NCI-H345 (cell line): ENCODE results near the gene CERKL.
A peak's percentile ranks its signal among the peaks of the same experiment; 100 is the strongest.

Source experiments
- DNase-seq: peaks from one replicate; lab custom pipeline; 2025; lab: John Stamatoyannopoulos, UW

The CERKL gene

DNA sequence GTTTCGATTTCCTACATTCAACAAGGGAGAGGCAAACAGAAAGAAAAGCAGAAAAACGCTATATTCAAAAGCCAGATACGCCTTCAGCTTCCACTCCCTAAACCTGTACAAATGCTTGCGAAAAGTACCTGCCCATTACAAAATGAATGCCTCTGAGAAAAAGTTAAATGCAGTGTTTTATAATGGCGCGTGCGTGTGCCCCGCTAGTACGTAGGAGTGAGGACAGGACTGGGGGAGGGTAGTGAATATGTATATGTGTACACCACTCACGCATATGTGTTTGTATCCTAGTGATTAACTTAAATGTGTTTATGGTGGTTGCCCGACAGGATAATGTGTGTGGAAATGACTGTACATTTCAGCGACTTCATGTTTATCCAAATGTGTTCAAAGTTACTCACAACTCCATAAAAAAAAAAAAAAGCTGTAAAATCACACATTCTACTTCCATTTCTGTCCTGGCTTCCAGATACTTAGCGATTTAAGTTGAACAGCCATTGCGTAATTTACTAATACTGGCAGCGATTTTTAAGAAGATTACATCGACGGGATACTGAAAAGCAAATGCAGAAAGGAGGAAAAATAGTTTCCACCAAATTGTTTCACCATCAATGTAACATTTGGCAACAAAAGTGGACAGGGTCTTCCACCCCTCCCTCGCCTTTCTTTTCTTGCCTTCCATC, 22.1 kb upstream of the CERKL start:
- DNase-seq, result no peak

DNA sequence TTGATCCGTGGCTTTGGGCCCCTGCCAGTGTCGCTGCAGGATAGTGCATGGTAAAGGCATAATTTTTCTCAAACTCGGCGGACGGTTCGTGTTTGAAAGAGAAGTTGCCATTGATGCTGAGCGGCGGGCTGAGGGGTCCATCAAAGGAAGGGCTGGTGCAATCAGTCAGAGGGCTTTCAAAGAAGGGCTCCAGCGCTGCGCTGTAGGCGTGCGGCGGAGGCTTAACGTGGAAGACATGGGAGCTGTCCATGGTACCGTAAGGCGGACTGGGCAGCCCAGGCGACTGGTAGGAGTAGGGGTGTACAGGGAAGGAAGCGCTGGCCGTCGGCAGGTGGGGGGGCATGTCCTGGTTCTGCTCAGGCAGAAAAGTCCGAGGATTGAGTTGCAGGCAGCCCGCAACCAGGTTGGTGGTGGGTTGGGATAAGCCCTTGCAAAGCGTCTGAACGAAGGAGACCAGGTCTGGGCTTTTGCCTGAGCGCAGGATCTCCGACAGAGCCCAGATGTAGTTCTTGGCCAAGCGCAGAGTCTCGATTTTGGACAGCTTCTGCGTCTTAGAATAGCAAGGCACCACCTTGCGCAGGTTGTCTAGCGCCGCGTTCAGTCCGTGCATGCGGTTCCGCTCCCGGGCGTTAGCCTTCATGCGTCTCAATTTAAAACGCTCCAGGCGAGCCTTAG, 21.1 kb upstream of the CERKL start:
- no peak for DNase-seq

DNA sequence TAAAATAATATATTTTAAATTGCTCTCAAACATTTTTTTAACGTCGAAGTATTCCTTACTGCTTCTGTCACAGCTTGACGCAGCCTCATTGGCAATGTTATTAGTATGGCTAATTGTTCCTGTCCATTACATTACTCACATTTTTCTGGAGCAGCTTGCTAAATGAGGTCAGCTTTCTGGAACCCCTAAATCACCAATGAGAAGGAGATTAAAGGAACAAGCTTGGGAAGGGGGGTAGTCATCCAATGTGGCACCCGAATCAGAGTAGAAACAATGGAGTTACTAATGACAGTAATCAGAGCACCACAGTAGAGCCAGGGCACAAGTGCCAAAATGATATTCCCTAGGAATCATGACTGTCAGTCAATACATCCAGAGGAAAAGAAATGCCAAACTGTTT, 18.3 kb upstream of the CERKL start:
- DNase-seq, result no peak

DNA sequence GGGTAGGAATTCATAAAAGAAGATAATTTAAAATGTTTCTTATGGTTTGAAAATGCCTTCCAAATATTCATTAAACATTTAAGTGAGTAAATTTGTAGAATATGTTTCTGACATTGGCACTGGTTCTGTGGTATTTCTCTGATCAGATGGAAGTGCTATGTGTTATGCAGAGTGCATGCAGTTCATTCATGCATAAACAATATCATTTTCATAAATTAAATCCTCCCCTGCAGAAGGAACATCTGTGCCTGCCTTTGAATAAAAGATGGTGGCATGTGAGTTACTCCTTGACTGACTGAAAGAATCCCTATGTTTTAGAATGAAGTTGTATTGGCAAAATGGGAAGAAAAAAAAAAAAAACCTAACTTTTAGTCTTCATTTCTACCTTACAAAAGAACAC, 17.6 kb upstream of the CERKL start:
- no peak for DNase-seq

DNA sequence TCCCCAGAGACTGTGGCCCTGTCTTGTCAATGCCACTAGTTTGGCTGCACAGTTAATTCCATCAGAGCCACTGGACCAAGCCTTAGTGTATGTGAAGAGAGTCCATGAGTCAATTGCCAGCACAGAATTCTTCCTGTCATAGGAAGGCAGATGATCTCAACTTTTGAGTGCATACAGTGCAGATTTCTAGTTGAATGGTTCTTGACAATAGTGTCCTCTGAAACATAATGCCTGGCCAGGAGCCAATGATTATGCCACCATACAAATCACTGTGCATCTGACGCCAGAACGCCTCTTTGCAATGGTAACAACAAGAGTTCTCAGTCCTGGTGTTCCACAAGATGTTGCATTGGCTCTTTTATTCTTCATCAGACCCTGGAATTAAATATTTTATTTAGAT, 16.3 kb upstream of the CERKL start:
- peak; percentile 84 for DNase-seq

DNA sequence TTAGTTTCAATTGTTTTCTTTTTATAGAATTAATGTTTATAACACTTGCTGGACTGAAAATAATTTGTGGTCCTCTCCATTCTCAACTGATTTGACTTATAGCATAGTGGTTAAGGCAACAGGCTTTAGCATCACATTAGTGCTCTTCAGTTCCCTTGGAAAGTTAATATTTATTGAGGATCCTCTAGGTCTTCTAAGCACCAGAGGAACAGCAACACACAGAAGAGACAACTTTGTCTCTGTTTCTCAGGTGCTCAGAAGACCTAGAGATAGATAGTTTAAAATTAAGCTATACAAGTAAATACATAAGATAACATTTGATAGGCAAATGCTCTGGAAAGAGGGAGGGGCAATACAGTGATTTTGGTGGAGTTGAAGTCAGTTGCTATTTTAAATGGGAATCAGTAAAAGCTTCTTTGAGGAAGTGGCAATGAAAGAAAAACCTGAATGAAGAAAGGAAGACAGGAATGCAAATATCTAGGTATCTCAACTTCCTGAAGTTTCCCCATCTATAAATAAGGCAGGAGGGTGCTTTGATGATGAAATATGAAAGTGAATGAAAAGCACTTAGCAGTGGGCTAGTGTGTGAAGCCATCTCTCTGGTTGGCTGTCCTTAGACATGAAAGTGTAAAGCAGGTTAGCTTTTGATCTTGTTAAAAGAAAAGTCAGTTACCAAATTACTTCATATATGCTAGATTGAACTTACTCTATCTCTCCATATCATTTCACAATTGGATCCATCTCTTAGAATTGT, 15.5 kb upstream of the CERKL start:
- DNase-seq, result no peak

DNA sequence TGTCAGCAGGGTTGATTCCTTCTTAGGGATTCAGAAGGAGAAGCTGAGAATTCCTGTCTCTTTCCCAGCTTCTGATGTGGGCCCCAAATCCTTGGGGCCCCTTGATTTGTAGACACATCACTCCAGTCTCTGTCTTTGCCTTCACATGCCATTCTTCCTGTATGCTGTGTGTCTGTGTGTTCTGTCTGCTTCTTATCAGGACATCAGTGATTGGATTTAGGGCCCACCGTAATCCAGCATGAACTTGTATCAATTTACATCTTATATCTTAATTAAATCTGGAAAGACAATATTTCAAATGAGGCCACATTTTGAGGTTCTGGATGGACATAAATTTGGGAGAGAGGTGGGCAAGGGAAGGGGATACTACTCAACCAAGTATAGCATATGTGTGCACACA, 13.7 kb upstream of the CERKL start:
- no peak for DNase-seq

DNA sequence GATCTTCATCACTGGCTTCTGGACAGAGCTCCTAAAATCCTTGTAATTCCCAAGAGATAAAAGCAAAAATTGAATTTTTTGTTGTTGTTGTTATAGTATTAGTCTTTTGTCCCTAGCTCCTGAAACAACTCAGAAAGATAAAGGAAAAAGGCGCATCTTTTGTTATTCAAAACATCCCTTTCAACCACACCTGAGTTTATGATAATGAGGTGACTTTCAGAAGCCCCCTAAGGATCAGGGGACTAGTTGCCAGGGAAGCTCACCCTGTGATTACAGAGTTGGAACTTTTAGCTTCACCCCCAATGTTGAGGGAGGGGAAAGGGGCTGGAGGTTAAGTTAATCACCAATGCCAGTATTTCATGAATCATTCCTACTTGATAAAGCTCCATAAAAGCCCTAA, 10.3 kb upstream of the CERKL start:
- DNase-seq, result no peak

DNA sequence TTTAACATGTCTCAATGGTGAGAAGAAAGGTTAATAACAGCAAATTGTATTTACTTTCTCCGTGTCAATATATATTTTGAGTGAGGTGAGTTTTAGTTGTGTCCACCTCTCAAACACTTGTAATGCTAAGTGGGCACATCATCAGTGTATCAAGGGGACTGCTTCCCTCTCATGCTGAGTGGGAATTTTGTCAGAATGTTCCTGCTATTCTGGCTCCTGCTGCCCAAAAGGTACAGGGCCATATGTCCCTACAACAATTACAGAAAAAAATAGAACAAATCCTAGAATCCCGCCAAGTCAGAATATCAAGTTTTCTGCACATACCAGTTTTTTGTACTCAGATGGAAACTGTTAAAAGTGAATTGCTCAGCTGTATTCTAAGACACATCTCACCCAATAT, 5.4 kb upstream of the CERKL start:
- DNase-seq, result no peak

DNA sequence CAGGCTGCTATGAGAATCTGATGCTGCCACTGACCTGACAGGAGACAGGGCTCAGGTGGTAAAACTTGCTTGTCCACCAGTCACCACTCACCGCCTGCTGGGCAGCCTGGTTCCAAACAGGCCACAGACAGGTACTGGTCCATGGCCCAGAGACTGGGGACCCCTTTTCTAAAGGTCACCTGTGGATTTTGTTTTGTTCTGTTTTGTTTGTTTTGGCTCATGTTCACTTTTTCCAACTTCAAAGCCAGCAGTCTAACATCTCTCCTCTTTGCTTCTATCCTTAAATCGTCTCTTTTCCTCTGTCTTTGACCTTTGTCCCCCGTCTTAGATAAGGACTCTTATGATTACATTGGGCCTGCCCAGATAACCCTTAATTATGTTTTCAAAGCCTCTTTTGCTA, 3.3 kb upstream of the CERKL start:
- DNase-seq, result peak; percentile 27

DNA sequence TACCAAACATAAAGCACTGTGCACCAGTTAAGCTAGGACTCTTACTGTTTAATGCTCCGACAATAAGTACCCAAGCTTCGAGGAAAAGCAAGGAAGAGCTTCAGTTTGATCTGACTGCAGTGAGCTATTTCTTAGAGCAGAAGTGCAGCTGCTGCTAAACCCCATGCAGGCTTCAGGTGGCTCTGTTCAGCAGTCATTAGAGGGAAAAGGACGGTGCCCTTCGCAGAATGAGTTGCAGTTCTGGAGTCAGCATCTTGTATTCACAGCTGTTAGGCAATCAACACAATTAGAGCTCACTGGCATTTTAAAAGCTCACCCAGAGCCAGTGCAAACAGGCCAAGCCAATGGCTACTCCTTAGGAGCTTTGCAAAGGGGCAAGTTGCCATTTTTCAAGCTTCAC, 1.5 kb upstream of the CERKL start:
- no peak for DNase-seq

DNA sequence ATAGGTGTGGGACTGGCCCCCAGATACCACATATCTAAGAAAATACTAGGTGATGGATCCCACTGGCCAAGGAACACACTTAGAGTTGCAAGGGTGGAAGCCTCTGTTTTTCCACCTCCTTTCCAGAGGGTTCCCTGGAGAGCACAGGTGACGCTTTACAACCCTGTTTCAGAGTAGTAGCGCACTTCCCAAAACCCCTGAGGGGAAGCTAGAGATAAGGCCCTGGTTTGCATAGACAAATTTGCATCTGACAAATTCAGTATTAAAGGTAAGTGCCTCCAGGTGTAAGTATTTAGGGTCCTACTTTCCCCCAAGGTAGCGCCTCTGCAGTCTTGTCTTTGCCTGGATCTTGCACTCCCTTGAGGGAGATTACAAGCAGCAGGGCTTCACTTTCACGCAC, 474 bp upstream of the CERKL start:
- no peak for DNase-seq

DNA sequence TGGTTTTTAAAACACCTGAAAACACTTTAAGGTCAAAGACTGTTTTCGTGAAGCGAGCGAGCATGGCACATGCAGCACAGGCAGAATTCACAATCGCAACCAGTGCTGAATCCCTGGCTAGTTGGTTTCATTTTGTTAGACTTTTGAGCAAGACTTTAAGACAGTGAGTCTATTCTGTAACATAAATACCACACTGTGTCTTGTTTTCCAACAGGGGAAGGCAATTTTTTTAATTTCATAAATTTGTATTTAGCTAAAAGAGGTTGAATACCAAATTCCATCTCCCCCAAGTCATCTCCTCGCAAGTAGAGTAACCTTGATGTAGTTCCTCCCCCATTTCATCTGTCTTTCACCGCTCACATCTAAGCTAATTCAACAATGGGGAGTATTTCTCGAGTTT, 1.4 kb downstream of the CERKL start:
- DNase-seq, result no peak

DNA sequence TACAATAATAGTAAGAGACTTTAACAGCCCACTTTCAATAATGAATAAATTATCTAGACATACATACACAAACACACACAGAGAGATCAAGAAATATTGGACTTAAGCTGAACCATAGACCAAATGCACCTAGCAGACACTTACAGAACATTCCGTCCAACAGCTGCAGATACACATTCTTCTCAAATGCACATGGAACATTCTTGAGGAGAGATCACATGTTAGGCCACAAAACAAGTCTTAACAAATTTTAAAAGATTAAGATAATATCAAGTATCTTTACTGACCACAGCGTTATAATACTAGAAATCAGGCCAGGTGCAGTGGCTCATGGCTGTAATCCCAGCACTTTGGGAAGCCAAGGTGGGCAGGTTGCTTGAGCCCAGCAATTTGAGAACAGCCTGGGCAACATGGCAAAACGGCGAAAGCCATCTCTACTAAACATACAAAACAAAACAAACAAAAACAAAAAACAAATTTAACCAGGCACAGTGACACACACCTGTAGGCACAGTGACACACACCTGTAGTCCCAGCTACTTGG, 7.4 kb downstream of the CERKL start:
- DNase-seq, result no peak

DNA sequence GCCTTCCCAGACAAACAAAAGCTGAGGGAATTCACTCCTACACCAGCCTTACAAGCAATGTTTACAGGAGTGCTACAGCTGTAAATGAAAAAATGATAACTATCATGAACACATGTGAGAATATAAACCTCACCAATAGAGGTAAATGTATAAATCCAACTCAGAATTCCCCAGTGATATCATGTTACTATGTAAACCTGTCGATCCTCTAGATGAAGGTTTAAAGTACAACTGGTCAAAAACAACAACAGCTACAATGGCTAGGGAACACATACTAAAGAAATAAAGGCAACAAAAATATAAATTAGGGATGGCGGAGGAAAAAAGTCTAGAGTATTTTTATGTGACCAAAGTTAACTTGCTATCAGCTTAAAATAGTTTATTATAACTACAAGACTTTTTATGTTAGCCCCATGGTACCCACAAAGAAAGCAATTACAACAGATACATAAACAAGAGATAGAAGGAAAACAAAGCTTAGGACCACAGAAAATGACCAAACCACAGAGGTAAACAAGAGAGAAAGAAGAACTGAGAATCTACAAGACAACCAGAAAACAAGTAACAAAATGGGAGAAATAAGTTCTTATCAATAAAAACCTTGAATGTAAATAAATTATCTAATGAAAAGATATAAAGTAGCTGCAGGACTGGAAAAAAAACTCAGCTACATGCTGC, 8.3 kb downstream of the CERKL start:
- no peak for DNase-seq

DNA sequence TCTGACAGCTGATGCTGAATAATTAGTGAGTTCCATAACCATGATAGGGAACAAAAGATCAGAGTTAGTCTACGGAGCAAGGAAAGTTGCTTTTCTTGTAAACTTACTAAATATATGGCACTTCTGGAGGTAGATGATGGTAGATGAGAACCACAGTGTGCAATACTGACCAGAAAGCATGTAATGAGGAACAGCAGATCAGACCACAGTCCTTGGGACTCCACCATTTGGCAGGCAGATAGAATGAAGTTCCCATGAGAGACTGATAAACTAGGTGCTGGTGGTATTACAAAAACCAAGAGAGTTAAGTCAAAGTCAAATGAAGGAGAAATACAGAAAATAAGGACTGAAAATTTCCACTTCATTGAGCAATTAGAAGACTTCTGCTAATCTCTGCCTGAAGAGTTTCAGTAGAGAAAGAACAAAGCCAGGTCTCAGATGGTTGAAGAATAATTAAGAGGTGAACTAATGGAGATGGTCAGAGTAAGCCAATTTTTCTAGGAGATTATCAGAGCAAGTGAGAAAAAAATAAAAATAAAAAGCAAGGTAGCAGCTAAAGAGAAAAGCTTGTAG, 10.4 kb downstream of the CERKL start:
- DNase-seq, result no peak

DNA sequence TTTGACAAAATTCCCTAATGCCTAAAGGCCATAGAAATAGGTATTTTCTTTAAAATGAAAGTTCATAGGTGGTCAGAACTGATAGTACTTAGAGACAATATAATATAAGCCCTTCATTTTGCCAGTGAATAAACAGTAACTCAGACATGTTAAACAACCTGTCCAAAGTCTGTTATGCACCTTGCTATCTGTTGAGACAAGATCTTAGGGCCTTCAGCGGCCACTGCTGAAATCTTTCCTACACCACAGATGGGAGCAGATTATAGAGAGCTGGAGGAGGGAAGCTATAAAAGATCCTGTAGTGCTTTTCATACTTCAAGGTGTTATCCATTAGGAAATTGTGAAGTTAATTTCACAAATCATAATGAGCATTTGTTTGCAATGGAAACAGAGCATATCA, 13.8 kb downstream of the CERKL start:
- no peak for DNase-seq

DNA sequence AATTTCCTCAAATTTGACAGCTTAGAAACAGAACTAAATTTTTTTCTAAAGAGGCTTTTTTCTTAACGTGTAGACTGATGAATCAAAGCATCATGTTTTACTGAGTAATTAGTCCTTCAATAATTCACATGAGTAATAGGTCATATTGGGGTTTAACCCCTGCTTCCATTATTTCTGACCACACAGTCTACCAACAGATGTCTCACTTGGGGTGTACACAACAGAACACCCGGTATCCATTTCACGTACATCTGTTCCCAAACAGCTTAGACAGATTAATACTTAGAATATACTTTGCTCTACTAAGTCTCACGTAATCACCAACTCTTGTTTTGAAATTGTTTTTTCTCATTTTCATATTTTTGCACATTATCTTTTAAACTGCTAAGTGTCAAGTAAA, 14.8 kb downstream of the CERKL start:
- no peak for DNase-seq

DNA sequence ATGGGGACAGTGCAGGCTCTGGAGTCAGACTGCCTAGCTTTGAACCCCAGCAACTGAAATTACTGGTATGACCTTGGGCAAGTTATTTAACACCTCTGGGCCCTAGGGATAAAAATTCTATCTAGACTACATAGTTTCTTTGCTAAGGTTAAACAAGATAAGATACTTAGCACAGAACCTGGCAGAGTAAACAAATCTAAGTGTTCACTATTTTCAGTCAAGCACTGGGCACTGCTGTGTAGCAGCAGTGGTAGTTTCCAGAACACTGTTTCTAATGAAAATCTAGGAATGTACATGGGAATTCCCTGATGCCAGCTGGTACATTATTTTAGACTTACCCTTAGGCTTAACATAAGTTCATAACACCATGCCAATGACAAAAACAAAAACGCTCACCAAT, 17.2 kb downstream of the CERKL start:
- DNase-seq, result no peak

DNA sequence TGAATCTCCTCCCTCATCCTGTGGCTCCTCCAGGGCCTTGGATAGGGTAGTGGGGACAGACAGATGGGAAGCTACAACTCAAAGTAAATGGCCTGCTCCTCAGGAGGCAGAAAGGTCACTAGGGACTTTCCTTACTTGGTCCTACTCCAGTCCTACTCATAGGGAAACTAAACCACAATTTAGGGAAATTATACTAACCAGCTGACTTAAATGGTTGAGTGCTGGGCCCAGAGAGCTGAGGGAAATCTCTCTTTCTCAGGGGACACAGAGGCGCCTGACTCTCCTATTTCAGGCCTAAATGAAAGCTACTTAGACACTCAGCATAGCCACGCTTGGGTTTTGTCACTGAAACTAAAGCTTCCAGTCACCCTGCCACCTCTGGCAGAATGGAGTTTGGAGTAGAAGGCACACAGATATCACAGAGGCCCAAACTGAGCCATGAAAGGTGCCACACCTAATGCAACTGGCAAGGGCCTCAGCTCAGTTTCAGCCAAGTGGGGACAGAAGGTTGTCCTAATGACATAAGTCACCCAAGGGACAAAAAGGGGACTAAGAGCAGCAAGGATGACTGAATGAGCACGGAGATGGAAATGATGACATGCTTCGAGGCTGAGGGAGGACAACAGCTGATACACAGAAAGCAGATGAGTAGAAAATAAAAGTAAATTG, 24.0 kb downstream of the CERKL start:
- no peak for DNase-seq
